GM18861 (cell line): Measurements from ENCODE around the gene VIPR2.
"Not testable (repeated sequence)": the region's sequence is repeated elsewhere in the genome, so short reads cannot be mapped to it uniquely, and the experiment has no call there.

Source experiments
- ATAC-seq: cut with Tn5 transposase; IDR thresholded peaks from one replicate; pipeline ENCODE4 v1.9.1; 2021; ENCODE audit not compliant: unreplicated experiment

The VIPR2 gene

DNA sequence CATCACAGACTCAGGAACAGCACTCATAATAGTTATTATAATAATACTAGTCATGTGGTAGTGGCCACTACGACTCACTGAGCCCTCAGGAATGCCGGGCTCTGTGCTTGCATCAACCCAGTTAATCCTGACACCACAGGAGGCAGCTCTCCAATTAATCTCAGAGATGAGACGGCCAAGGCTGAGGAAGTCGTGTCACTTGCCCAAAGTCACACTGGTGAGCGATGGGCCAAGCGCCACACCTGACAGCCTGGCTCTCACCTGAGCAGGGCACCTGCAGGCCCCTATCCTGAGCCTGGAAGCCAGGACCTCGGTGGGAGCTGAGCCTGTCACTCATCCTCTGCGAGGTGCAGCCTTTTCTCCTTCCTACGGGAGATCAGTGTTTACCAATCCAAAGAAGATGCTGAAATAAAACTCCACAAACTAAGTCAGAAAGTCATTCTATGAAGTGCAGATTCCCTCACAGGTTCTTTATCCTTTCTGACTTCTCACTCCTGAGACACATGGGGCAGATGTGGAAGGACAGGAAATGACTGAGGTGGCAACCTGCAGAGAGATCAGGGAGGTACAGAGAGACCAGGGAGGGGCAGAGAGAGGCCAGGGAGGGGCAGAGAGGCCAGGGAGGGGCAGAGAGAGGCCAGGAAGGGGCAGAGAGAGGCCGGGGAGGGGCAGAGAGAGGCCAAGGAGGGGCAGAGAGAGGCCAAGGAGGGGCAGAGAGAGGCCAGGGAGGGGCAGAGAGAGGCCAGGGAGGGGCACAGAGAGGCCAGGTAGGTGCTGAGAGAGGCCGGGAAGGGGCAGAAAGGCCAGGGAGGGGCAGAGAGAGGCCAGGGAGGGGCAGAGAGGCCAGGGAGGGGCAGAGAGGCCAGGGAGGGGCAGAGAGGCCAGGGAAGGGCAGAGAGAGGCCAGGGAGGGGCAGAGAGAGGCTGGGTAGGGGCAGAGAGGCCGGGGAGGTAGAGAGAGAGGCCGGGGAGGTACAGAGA, 38.5 kb downstream of the VIPR2 start:
- no peak for ATAC-seq

DNA sequence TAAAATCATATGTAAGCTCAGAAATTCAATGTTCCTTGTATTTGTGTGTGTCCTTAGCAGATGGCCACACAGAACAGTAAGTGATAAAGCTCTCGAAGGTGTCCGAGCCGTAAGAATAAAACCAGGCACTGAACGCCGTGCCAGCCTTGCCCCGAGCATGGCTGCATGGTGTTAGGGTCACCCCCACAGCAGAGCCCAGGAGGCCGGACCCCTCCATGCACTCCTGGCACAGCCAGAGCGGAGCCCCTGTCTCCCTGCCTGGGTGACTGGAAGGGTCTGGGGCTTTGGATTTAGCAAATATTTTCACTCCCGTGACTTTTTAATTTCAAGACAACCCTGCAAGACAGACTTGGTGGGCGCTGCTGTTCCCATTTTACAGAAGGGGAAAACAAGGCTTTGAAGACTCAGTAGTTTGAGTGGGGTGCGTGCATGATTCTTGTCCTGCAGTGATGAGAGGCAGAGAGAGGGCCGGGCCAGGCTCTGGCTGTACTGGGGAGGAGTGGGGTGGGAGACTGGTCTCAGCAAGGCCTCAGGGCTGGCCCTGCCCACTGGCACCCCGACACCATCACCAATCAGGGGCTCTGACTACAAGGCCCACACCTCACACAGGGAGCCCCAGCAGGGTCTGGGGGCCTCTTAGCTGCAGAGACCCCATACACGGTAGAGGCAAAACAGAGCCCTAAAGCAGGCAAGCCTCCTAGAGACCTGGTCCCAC, 39.4 kb downstream of the VIPR2 start:
- no peak for ATAC-seq

DNA sequence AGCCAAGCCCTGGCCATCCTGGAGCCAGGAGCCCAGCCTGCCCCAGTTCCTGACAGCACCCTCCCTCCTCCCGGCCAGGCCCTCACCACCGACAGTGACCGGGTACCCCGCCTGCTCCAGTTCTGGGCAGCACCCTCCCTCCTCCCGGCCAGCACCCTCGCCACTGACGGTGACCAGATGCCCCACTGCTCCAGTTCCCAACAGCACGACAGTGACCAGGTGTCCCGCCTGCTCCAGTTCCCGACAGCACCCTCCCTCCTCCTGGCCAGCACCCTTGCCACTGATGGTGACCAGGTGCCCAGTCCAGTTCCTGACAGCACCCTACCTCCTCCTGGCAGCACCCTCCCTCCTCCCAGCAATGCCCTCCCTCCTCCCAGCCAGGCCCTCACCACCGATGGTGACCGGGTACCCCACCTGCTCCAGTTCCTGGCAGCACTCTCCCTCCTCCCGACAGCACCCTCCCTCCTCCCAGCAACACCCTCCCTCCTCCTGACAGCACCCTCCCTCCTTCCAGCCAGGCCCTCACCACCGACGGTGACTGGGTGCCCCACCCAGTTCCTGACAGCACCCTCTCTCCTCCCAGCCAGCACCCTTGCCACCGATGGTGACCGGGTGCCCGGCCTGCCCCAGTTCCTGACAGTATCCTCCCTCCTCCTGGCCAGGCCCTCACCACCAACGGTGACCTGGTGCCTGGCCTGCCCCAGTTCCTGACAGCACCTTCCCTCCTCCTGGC, 40.3 kb downstream of the VIPR2 start:
- no peak for ATAC-seq

DNA sequence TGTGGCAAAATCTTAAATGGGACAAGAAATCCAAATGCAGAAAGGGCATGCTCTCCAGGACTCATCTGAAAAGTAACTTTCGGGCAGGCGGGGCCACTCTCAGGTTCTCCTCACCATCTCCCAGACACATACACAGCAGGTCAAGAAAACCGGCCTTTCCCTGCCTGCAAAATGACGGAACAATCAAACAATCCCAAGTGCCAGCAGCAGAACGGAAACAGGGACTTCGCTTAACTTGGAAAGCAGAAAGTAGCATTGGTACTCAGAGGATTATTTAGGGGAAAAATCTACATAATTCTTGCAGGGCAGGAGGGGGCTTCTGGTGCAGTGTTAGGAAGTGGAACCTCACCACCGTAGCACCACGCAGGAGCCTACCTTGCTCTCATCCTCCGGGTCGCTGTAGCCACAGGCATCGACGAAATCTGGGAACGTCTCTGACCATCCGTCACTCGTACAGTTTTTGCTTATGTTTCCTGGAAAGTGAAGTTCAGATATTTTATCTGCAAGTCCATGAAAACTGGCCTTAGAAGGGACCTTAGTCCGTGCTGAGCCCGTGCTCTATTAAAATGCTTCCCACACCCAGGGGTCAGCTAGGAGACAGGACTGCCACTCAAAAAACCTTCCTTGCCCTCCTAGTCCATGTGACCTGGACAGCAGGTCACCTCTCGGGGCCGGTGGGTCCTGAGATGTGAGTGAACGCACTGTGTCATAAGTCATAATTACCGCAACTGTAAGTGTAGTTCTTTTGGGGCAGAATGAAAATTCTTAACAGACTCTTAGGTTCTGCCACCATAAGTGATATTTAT, 41.1 kb downstream of the VIPR2 start:
- no peak for ATAC-seq

DNA sequence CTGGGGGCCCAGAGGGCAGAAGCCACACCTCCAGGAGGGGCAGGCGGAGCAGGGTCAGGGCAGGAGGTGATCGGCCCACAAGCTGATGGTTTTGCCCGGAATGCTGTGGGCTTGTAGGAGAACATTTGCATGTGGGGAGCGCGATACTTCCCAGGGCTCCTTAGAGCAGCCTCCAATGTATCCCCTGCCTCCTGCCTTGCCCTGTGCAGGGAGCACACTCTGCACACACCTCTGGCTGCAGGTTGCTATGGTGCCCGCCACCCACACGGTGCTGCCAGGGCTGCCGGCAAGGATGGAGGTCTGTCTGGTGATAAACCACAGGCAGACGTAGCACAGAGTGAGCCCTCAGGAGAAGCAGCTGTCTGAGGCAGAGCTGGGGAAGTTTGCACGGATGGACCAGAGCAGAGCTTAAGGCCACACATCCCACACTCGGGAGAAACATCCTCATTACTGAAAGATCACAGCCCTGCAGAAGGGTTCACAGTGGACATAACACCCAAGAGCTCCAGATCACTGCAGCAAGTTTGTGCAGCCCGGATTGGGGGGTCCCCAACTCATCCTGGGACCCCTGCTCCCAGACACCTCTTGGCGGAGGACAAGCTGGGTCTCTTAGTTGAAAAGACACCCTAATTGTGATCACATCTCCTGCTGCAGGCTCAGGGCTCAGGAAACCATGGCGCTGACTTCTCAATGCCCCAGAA, 41.8 kb downstream of the VIPR2 start:
- no peak for ATAC-seq

DNA sequence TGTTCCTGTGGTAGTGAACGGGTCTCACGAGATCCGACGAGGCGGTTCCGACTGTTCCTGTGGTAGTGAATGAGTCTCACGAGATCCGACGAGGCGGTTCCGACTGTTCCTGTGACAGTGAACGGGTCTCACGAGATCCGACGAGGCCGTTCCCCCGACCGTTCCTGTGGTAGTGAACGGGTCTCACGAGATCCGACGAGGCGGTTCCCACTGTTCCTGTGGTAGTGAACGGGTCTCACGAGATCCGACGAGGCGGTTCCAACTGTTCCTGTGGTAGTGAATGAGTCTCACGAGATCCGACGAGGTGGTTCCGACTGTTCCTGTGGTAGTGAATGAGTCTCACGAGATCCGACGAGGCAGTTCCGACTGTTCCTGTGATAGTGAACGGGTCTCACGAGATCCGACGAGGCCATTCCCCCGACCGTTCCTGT, 43.0 kb downstream of the VIPR2 start:
- ATAC-seq = not testable (repeated sequence)

DNA sequence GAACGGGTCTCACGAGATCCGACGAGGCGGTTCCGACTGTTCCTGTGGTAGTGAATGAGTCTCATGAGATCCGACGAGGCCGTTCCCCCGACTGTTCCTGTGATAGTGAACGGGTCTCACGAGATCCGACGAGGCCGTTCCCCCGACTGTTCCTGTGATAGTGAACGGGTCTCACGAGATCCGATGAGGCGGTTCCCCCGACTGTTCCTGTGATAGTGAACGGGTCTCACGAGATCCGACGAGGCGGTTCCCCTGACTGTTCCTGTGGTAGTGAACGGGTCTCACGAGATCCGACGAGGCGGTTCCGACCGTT, 43.6 kb downstream of the VIPR2 start:
- ATAC-seq = not testable (repeated sequence)

DNA sequence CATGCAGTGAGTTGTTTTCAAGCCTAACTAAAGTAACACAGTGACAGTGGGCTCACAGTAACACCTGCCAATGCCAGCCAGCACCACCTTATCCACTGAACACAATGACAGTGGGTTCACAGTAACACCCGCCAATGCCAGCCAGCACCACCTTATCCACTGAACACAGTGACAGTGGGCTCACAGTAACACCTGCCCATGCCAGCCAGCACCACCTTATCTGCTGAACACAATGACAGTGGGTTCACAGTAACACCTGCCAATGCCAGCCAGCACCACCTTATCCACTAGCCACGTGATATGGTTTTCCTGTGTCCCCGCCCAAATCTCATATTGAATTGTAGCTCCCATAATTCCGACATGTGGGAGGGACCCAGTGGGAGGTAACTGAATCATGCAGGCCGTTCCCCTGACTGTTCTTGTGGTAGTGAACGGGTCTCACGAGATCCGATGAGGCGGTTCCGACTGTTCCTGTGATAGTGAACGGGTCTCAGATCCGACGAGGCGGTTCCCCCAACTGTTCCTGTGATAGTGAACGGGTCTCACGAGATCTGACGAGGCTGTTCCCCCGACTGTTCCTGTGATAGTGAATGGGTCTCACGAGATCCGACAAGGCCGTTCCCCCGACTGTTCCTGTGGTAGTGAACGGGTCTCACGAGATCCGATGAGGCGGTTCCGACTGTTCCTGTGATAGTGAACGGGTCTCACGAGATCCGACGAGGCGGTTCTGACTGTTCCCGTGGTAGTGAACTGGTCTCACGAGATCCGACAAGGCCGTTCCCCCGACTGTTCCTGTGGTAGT, 44.2 kb downstream of the VIPR2 start:
- not testable (repeated sequence) for ATAC-seq

DNA sequence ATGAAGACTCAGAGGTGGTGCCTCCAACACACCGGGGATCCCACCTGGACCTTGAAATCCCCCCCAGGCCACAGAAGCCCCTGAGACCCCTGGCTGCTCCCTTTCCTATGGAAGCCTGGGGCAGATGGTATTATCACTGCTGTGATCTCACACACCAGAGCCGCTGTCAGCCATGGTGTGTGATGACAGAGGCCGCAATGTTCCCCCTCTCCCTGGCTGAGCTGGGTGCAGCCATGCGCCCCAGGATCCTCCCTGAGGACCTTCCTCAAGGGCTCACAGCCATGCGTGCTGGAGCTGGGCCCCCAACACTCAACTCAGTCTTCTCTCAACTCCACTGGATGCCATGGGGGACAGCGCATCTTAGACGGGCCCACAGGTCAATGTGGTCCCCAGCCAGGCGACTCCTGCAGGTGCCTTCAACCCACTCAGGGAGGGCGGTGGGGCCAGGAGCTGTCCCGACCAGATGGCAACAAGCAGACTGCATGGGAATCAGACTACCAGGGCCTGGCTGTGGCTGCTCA, 44.9 kb downstream of the VIPR2 start:
- no peak for ATAC-seq

DNA sequence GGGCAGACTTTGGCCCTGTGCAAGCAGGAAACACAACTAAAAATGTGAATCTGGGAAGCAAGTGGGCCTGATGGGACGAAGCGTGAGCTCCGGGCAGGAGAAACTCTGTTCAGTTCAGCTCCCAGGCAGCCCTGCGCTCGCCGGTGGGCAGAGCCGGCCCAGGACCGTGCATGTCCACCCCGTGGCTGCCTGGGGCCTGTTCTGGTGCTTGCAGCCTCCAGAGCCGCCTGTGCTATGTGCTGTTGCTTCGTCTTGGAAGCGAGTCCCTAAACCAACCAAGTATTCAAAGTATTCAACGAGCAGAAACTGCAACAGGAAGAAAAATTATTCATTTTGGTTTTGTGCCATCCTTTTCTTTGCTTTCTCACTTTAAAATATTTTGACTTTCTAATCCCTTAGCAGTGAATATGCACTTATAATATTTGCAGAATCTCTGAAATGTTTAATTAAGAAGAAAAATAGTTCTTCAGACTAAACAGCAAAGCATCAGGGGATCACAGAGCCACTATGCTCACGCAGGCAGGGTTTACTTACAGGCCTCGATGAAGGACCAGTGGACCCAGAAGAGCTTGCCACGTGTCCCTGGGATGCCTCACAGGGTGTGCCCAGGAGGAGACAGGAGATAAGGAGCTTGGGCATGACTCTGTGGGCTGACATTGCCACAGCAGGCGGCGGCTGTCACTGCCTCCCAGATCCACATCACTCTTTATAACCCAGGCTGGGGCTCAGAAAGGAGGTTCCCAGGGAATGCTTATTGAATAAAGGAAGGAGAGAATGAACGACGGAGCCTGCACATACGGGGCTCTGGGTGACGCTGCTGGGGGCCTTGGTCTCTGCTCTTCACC, 45.6 kb downstream of the VIPR2 start:
- ATAC-seq = no peak

DNA sequence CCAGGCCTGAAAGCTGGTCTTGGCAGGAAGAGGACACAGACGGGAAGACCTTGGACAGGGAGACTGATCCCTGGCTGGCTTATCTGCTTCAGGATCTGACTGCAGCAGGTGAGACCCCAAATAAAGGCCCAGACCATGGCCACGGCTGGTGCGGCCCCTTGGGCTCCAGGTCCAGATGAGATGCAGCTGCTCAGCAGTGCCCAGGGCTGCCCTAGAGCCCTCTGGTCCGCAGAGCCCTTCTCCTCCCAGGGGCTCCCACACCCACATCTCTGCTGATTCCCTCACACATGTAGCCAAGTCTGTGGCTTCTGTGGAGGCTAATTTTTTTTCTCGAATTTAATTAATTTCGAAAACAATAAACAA, 46.3 kb downstream of the VIPR2 start:
- no peak for ATAC-seq

DNA sequence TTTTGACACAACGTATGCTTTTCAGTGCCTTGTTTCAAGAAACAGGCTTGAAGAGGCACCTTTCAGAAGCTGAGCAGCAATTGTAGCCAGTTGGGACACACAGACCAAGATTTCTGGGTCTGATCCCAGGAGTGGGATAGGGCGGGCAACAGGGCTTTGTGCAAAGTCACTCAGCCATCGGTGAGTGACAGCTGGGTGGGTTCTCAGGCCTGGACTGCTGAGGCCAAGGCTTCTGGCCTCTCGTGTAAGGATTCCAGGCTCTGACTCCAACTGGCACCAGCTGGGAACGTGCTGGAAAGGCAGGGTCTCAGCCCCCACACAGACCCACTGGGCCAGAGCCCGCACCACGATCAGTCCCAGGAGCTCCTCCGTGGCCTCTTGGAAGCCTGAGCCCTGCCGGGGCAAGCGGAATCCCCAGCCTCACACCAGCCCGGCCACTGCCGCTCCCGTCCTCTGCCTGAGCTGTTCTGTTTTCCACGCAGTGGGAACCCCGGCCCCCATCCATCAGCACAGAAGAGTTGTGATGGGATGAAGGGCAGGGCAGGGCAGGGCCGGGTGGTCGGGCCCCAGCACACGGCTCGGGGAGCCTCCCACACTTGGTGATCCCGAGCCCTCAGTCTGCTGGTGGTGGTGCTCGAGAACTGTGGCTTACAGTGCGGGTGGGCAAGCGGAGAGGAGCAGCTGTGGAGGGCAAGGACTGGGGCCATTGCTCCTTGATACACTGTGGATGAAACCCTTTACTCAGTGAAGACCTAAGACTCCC, 46.8 kb downstream of the VIPR2 start:
- ATAC-seq = no peak

DNA sequence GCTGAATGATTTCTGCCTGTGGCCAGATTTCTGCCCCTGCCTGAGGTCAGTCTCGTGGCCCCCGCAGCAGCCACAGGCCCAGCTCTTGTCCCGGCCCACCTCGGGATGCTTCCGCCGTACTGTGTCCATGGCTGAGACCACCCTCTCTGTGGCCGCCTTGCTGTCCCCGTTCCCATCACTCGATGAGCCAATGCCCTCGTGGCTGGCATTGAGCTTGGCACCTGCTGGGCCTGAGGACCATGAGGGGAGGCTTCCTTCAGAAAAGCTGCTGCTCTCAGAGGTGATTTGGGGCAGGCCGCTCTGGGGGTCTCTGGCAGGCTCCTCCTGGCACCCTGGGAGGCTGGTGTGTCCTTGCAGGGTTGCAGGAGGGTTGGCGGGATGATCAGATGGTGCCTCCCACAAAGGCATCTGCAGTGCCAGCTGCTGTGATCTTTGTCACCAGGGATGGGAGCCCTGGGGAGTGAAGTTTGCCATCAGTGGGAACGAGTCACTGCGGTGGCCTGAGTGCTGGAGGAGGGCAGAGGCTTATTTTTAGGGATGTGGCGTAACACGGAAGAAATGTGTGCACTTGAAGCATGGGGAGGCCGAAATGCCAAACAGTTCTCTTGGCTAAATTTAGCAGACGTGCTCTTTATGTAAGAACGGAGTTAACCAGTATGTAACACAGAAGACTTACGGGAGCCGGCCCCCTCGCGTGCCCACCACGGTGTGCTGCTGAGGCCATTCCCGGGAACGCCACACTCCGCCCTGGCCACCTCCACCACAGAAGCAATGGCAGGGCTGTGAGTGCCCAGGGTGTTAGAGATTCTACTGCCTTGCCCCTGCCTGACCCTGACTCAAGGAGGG, 47.7 kb downstream of the VIPR2 start:
- ATAC-seq = no peak

DNA sequence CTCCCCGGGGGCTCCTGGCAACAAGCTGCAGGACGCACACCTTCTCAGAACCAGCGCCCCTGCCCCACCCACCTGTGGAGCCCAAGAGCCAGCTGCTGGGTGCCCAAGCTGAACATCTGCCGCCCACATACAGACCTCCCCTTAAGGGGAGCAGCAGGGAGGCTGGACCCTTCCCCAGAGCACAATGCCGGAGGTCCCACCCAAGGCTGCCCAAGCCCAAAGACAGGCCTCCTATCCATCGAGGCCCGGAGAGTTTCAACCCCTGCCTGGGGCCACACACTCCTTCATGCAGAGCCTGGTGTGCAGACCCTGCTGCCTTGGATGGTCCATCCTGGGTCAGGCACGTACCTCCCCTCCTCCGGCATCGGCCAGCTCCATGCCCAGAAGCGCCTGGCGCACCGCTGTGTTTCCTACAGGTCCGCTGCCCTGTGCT, 48.7 kb downstream of the VIPR2 start:
- no peak for ATAC-seq

DNA sequence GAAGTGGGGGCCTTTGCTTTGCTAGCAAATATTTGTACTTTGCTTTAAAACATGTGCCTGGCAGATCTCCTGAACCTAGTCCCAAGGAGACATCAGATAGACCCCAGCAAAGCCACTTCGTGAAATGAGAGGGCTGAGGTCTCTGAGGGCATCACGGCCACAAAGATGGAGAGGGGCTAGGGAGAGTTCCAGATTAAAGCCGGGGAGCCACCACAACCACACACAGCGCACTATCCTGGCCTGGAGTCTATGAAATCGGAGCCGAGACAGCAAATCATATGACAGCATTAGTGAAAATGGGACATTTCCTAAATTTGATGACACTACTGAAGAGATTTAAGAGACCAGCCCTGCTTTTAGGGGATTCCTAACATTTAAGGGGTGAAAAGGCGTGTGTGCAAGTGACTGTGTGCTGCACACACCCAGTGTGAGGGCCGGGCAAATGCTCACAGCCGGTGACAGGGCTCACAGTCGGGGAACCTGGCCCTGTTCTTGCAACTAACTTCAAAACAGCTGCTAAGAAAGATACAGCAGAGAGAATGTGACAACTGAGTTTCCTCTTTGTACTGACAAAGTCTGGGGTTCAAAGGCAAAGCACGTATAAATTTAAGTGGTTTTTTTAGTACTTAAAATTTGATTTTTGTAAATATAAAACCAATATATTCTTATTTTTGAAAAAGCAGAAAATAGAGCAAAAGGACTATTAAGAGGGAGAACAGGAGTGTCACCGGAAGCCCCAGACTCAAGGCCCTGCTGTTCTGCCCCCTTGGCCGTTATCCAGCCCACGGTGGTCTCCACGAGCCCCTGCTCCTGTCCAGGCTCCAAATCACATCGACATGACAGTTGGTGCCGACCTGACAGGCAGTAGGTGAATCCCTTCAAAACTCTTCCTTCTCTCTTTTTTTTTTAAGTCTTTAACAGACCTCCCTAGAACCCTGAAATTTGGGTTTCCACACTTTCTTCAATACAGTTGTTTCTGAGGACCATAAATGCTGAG, 49.5 kb downstream of the VIPR2 start:
- ATAC-seq = no peak
